Upper lobe of left lung (tissue), 6 donors: ENCODE results near the gene TRIM17. TPM values are rescaled to one million over a fixed set of nuclear protein-coding genes. Genes with fewer than 3 reads are reported as not detected.

Experiments used
- ATAC-seq, 2 donors: fragments of 200-7000 bp; cut with Tn5 transposase; one replicate each; pipeline ENCODE4 v1.9.1; 2022; ENCODE audit warnings: mild to moderate bottlenecking in 2 of 2, moderate library complexity in 2 of 2; ENCODE audit not compliant: low FRiP score in 2 of 2
- DNase-seq, 2 donors: peaks; one replicate each; pipeline ENCODE4 v3.0.0-alpha.2; 2019 to 2020
- H3K27ac ChIP-seq, 4 donors: fragments of 200-600 bp; sonication (generic); one replicate each; pipeline ENCODE4 v1.5.1; 2016 to 2019
- H3K27me3 ChIP-seq, 4 donors: fragments of 200-600 bp; sonication (generic); one replicate each; pipeline ENCODE4 v1.5.1; 2017 to 2019
- H3K36me3 ChIP-seq, 4 donors: fragments of 200-600 bp; sonication (generic); one replicate each; pipeline ENCODE4 v1.5.1; 2016 to 2019
- H3K4me1 ChIP-seq, 4 donors: fragments of 200-600 bp; sonication (generic); one replicate each; pipeline ENCODE4 v1.5.1; 2018 to 2019
- H3K4me3 ChIP-seq, 4 donors: fragments of 200-600 bp; sonication (generic); one replicate each; pipeline ENCODE4 v1.5.1; 2017 to 2019; ENCODE audit warnings: mild to moderate bottlenecking in 2 of 4, moderate library complexity in 1 of 4
- H3K9me3 ChIP-seq, 4 donors: fragments of 200-600 bp; sonication (generic); one replicate each; pipeline ENCODE4 v1.5.1; 2018 to 2019
- CTCF ChIP-seq, 6 experiments: fragments of 450-650 bp in 4 of 6; fragments of 200-600 bp in 2 of 6; sonication (generic) in 2 of 6; IDR thresholded peaks; one replicate each; pipeline ENCODE4 v1.5.1; 2016 to 2019; ENCODE audit warnings: antibody characterized with exemption in 6 of 6
- EP300 ChIP-seq, 4 donors: sonication (generic); formaldehyde crosslinking; IDR thresholded peaks; one replicate each; pipeline ENCODE4 v1.5.1; 2017; ENCODE audit warnings: antibody characterized with exemption in 4 of 4, control low read depth in 2 of 4
- POLR2A ChIP-seq, 4 donors: fragments of 450-650 bp; IDR thresholded peaks; one replicate each; pipeline ENCODE4 v1.5.1; 2016 to 2017; ENCODE audit warnings: antibody characterized with exemption in 4 of 4, mild to moderate bottlenecking in 2 of 4
- POLR2AphosphoS5 ChIP-seq, 2 donors: sonication (generic); formaldehyde crosslinking; IDR thresholded peaks; one replicate each; pipeline ENCODE4 v1.5.1; 2017; ENCODE audit warnings: antibody characterized with exemption in 2 of 2
- WGBS, 2 donors: methylation state at CpG; one replicate each; pipeline ENCODE4 v1.1.5; 2017 to 2018; 5-methylcytosine and 5-hydroxymethylcytosine counted together
- total RNA-seq, 6 donors: library from RNA; depleted of rRNA in 4 of 6; stranded (reverse); fragments of >200 nt in 4 of 6; gene quantifications; one replicate each; pipeline versions ENCODE4 v1.1.0 to v1.2.1, GENCODE V29; 2016 to 2021
- donor health status: DM: no; HTN: no; CAD: no; lungs with moderate emphysema.
- donor health status: DM: no; HTN: yes; CAD: no; lungs with severe emphysema.

Gene TRIM17
- total RNA-seq, 6 donors from 2014 or later: 1.2 to 21.0 (median 2.4) TPM

GRCh38 chr1:228459091-228459993 is 42.7 kb upstream of the TRIM17 start:
- TF ChIP-seq POLR2AphosphoS5 (IDR thresholded peaks at IDR 0.05) (no peak), EP300 (IDR thresholded peaks at IDR 0.05) (no peak), CTCF (IDR thresholded peaks at IDR 0.05) (peak; percentile 57 to 71 (median 63))
- 7 to 9% methylated on average over 31 to 41 of the region's 41 CpGs for WGBS, 2 donors
- peak; percentile 32 to 73 for ATAC-seq
- Histone ChIP-seq H3K4me3 (peak overlapping the region in 3 of 4 donors; percentile 46 to 51 (median 49)), H3K36me3 (no peaks in the 10 kb centered on the region), H3K27ac (peak overlapping the region in 2 of 4 donors; percentile 79 to 86), H3K4me1 (peaks cover 16 to 41% (median 29%) of the 10 kb centered on the region in 4 donors), H3K27me3 (peaks cover 0 to 38% (median 10%) of the 10 kb centered on the region in 4 donors), H3K9me3 (no peaks in the 10 kb centered on the region)
- peak in 1 of 2 donors; percentile 81 for DNase-seq

- Histone ChIP-seq H3K36me3 (no peaks in the 10 kb centered on the region), H3K27me3 (peaks cover 0 to 26% (median 6%) of the 10 kb centered on the region in 4 donors), H3K4me1 (peaks cover 6 to 31% (median 26%) of the 10 kb centered on the region in 4 donors), H3K4me3 (peak overlapping the region in 3 of 4 donors; percentile 46 to 51 (median 49)), H3K27ac (peak overlapping the region; percentile 56 to 86 (median 74)), H3K9me3 (no peaks in the 10 kb centered on the region)
- TF ChIP-seq EP300 (IDR thresholded peaks at IDR 0.05) (no peak), POLR2A (IDR thresholded peaks at IDR 0.05) (peak in 2 of 4 donors; percentile 47 to 59), POLR2AphosphoS5 (IDR thresholded peaks at IDR 0.05) (peak; percentile 64 to 77), CTCF (IDR thresholded peaks at IDR 0.05) (peak in 4 of 6 experiments; percentile 43 to 52 (median 49))
- ATAC-seq: peak; percentile 86 to 95
- 2 to 3% methylated on average over 25 to 40 of the region's 74 CpGs for WGBS, 2 donors
- DNase-seq: peak; percentile 68 to 94
Measured at GRCh38 chr1:228457396-228458176, 40.9 kb upstream of the TRIM17 start.

DNA sequence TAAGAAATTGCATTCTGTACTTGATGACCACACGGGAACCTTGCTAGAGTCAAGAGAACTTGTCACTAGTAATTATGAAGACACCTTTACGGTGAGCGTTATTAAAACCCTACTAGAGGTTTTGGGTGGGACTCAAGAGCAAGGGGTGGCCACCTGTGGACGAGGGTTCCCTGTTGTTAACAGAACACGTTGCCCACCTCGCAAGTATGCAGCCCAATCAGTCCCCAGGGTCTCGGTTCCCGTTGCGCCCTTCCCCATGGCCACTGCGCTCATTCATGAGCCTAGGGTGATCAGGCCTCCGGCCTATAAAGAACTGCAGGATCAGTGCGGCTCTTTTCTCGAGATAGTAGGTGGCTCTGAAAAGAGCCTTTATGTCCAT is 40.3 kb upstream of the TRIM17 start:
- peak overlapping the region in 3 of 4 donors; percentile 46 to 51 (median 49) for H3K4me3 ChIP-seq
- peaks cover 0 to 26% (median 6%) of the 10 kb centered on the region in 4 donors for H3K27me3 ChIP-seq
- H3K9me3 ChIP-seq: no peaks in the 10 kb centered on the region
- ATAC-seq: peak in 1 of 2 donors; percentile 3
- DNase-seq: no peak
- no peaks in the 10 kb centered on the region for H3K36me3 ChIP-seq
- peaks cover 6 to 31% (median 26%) of the 10 kb centered on the region in 4 donors for H3K4me1 ChIP-seq
- WGBS, 2 donors: 17 to 21% methylated on average over 7 to 11 of the region's 13 CpGs
- H3K27ac ChIP-seq: peak overlapping the region; percentile 56 to 86 (median 71)
- no peak for TF ChIP-seq EP300 (IDR thresholded peaks at IDR 0.05)
- no peak for TF ChIP-seq POLR2A (IDR thresholded peaks at IDR 0.05)
- no peak for TF ChIP-seq CTCF (IDR thresholded peaks at IDR 0.05)
- TF ChIP-seq POLR2AphosphoS5 (IDR thresholded peaks at IDR 0.05): no peak

DNA sequence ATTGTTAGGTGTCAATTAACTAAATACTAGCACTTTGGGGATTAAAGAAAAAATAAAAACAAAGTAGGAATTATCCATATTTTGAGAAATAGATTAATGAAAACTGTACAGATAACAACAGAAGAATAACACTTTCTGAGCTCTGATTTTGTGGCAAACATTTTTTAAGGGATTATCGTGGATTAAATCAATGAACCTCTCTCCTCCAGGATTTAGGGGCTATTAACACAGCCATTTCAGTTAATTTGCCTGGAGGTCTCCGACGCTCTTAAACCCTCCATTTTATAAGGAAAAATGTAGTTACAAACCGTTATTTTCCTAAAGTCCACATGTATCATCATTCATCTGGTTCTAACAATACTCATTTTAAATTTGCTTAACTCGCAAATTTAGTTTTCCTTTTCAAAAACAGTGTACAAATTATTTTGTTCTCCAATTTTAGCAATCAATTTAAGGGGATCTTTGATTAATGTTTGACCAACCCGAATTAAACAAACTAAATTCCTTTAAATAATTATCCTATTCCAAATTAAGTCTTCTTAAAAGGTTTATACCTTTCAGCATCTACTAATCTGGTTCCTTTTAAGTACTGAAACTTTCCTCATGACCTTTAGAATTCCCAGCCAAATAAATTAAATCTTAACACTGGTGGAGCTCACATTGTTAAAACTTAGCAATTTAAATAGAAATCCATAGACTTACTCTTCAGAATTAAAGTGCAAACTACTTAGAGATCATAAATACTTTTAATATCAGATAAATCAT is 39.8 kb upstream of the TRIM17 start:
- peaks cover 0 to 22% (median 6%) of the 10 kb centered on the region in 4 donors for H3K27me3 ChIP-seq
- peaks cover 6 to 31% (median 26%) of the 10 kb centered on the region in 4 donors for H3K4me1 ChIP-seq
- no peak for TF ChIP-seq EP300 (IDR thresholded peaks at IDR 0.05)
- TF ChIP-seq CTCF (IDR thresholded peaks at IDR 0.05): no peak
- TF ChIP-seq POLR2AphosphoS5 (IDR thresholded peaks at IDR 0.05): no peak
- TF ChIP-seq POLR2A (IDR thresholded peaks at IDR 0.05): no peak
- peak overlapping the region in 1 of 4 donors; percentile 56 for H3K27ac ChIP-seq
- no peaks in the 10 kb centered on the region for H3K36me3 ChIP-seq
- no peak for ATAC-seq
- 65% methylated on average over 6 of the region's 6 CpGs for WGBS, 2 donors
- H3K9me3 ChIP-seq: no peaks in the 10 kb centered on the region
- no peak for DNase-seq
- peak overlapping the region in 3 of 4 donors; percentile 46 to 51 (median 49) for H3K4me3 ChIP-seq
